Measurements from ENCODE around the gene TFEC.
"Not testable (repeated sequence)": the region's sequence is repeated elsewhere in the genome, so short reads cannot be mapped to it uniquely, and the experiment has no call there.

Gene TFEC, protein sequence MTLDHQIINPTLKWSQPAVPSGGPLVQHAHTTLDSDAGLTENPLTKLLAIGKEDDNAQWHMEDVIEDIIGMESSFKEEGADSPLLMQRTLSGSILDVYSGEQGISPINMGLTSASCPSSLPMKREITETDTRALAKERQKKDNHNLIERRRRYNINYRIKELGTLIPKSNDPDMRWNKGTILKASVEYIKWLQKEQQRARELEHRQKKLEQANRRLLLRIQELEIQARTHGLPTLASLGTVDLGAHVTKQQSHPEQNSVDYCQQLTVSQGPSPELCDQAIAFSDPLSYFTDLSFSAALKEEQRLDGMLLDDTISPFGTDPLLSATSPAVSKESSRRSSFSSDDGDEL

DNA sequence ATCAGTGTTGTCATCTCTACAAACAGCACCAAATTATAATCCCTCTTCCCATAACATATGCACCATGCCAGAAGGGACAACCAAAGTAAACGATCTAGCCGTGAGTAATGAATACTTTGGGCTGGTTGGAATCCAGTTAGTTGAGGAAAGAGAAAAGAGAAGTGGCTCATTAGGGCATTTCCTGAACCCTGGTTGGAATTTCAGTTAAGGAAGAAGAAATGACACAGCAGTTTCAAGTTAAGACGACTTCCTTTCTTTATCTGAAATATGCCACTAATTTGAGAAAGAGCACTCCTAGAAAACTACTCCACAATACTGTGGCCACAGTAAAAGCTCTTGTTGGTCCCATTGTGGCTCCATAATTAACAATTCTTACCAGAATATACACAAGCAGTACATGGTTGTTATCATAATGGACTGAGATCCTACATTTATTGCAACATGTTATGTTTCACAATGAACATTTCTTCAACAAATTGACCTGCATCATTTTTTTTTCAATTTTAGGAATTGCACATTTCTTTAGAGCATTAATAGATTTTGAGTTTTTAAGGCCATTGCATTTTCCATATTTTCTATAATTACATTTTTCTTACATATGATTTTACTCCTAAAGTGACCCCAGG lies at the start of gene TFEC:
TSS of gene TFEC (minus strand) at position 113 of the 626 bp plus-strand sequence. CDS start 46,322 bp downstream, outside the sequence.
- no peak for DNase-seq

DNA sequence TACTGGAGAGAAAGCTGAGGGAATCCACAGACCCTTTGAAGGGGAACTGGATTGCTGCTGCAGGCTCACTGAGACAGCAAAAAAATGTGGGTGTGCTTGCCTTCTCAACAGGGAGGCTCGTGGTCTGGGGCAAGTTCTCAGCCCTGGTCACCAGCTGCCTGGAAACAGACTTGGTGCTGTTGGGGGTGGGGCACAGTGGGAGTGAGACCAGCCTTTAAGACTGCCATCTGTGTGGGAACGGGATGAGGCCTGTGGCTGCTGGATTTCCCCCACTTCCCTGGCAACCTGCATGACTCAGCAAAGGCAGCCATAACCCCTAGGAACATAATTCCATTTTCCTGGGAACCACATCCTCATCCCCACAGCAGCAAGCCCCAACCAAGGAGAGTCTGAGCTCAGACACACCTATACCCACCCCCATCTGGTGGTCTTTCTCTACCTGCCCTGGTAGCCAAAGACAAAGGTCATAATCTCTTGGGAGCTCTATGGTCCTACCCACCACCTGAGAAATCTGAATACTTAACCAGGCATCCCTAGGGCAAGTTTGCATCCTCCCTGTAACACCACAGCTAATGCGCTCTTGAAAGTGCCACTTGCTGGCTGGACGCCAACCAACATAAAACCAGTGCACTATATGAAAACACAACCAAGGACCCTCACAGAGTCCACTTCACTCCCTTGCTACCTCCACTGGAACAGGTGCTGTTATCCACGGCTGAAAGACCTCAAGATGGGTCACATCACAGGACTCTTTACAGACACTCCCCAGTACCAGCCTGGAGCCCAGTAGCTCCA lies 45.0 kb upstream of the TFEC start:
- no peak for DNase-seq

DNA sequence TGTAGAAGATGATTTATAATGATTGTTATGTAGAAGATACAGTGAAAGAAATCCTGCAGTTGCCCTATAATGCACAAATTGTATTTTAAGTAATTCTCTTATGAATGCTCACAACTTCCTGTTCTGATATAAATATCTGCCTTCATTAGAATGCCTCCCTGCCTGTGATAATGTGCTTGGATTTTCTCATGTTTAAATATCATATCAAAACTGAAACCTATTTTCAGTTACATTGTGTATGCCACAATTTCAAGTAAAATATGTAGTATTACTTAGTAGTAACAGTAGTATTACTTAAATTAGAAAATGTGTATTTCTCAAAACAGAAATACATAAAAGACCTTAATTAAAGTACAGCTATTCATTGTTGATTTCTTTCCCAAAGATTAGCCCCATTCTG lies 41.1 kb upstream of the TFEC start:
- no peak for DNase-seq

DNA sequence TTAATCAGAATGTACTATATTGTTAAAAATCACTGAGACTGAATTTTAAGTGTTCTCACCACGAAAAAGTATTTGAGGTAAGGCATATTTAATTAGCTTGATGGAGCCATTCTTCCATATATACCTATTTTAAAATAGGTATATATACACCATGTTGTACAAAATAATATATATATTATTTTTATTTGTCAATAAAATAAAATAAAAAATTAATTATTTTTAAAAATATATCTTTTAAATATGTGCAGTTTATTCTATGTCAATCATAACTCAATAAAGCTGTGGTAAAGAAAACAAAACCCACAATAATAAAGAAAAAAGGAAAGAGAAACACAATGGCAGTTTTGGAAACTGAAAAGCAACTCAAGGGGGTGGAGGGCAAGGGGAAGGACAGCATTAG lies 33.6 kb upstream of the TFEC start:
- DNase-seq = no peak

DNA sequence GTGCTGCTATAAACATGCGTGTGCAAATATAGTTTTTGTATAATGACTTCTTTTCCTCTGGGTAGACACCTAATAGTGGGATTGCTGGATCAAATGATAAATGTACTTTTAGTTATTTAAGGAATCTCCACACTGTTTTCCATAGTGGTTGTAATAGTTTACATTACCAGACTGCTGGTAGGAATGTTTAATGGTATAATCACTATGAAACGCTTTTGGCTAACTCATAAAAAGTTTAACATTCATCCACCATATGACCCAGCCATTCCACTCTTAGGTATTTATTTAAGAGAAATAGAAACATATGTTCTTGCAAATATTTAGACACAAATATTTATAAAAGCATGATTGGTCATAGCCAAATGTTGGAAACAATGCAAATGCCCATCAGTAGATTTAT lies 32.1 kb upstream of the TFEC start:
- DNase-seq = no peak

DNA sequence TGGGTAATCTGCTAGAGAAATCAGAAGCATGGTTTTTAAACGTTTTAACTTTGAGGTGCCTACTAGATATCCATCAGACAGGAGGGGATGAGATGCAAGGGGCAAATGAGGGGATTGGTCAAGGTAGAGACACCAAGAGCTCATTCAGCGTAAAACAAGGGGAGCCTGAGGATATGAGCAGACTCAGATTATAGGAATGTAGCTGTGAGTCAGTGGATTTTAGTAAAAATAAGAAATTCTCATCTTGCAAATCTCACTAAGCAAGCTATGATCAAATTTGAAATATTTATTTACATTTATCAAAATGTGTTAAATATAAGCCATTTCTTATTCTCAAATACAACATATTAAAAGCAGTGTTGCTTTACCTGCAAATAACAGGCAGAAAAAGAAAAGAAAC lies 21.4 kb upstream of the TFEC start:
- DNase-seq = no peak

DNA sequence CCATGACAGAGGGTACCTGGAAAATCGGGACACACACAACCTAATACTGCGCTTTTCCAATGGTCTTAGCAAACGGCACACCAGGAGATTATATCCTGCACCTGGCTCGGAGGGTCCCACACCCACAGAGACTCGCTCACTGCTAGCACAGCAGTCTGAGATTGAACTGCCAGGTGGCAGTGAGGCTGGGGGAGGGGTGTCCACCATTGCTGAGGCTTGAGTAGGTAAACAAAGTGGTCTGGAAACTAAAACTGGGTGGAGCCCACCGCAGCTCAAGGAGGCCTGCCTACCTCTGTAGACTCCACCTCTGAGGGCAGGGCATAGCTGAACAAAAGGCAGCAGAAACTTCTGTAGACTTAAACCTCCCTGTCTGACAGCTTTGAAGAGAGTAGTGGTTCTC lies 16.7 kb upstream of the TFEC start:
- not testable (repeated sequence) for DNase-seq

DNA sequence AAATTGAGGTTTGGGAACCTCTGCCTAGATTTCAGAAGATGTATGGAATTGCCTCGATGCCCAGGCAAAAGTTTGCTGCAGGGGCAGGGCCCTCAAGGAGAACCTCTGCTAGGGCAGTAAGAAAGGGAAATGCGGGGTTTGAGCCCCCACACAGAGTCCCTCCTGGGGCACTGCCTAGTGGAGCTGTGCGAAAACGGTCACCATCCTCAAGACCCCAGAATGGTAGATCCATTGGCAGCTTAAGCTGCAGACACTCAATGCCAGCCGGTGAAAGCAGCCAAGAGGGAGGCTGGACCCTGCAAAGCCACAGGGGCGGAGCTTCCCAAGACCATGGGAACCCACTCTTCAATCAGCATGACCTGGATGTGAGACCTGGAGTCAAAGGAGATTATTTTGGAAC lies 15.0 kb upstream of the TFEC start:
- no peak for DNase-seq

DNA sequence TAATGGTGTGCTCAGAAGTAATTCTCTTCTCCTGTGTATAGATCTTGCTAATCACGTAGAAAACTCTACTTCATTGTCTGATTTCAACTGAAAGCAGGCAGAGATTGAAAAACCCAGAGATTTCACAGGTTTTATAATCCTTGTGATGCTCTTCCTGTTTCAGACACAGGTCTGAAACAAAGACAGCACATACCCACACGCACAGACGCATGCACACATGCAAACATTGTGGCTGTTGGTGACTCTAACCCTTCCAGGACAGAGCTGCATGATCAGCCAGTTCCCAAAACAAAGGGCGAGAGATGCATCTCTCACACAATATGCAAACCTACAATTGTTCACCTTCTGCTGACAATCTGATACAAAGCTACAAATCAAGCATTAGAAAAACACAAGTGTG lies 11.1 kb upstream of the TFEC start:
- DNase-seq = no peak

DNA sequence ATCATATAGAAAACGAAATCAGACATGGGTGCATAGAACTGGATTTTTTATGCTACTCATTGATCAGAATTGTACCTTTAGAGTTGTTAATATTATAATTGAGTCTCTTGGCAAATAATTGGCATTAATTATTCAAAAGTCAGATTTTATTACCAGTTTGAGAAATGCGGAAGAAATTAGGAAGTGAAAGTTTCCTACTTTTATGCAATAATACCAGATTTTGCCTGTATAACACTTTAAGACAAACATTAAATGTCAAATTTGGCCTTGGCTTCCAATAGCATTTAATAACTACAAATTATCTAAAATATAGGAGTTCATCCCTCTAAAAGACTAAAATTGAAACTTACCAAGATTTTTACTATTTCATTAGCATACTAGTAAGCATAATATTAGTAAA lies 6.8 kb upstream of the TFEC start:
- DNase-seq = no peak

DNA sequence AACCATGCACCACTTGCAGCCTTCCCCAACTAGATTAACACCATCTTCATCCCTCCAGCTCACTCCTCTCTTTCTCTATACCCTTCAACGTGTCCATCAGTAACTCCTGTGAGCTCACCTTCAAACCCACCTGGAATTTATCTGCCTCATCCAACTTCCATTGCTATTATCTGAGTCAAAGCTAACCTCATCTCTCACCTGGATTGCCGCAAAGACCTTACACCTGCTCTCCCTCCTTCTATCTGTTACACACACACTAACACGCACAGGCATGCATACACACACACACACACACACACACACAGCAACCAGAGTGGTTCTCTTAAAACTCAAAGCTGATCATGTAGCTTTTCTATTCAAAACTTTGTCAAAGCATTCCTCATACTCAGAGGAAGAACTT lies 3.8 kb upstream of the TFEC start:
- DNase-seq = no peak

DNA sequence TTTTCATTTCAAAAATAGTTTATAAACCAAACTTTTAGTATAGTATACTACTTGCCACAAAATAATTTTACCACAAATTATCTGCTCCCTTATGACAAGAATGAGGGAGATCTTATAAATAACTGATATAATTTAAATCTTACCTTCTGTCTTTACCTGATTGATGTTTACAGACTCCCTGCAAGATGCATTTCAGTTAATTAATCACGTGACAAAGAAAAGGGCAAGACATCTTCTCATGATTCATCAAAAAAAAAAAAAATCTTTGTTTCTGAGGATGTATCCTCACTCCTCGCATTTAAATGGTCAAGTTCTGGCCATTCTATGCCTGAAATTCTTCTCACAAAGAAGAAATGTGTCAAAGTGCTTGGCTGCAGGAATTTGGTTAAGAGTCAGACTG lies 2.3 kb upstream of the TFEC start:
- DNase-seq = no peak

DNA sequence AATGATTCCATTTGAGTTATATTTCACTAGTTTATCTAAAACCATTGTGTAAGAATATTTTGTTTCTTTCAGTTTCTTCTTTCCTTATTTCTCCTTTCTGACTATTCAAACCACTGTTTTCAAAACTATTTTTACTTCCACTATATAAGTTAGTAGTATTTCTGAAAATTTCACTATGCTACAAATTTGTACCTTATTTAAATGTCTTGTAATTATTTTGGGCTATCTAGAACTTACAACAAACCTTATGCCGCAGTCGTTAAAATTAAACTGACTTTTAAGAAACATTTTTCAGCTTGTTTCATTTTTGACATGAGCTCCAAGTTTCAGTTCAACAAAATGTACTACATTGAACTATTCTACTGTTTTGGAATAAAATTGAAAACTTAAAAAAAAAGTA lies 1.8 kb downstream of the TFEC start:
- no peak for DNase-seq

DNA sequence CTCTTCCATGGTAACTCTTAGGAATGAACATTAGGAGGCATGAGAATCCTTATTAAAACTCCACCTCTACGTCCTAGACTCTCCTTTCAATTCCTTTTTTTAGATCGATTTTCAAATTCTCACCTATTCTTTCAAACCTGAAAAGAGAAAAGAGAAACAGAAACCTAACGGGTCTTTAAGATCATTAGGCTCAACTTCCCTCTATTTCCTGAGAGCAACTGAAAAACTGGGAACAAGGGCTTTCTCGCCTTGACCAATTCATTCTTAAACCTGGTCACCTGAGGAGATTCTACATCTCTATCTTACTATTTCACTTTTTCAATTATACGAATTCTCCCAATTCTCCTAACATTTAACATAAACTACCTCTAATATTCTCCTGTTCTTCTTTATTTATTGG lies 2.8 kb downstream of the TFEC start:
- no peak for DNase-seq

DNA sequence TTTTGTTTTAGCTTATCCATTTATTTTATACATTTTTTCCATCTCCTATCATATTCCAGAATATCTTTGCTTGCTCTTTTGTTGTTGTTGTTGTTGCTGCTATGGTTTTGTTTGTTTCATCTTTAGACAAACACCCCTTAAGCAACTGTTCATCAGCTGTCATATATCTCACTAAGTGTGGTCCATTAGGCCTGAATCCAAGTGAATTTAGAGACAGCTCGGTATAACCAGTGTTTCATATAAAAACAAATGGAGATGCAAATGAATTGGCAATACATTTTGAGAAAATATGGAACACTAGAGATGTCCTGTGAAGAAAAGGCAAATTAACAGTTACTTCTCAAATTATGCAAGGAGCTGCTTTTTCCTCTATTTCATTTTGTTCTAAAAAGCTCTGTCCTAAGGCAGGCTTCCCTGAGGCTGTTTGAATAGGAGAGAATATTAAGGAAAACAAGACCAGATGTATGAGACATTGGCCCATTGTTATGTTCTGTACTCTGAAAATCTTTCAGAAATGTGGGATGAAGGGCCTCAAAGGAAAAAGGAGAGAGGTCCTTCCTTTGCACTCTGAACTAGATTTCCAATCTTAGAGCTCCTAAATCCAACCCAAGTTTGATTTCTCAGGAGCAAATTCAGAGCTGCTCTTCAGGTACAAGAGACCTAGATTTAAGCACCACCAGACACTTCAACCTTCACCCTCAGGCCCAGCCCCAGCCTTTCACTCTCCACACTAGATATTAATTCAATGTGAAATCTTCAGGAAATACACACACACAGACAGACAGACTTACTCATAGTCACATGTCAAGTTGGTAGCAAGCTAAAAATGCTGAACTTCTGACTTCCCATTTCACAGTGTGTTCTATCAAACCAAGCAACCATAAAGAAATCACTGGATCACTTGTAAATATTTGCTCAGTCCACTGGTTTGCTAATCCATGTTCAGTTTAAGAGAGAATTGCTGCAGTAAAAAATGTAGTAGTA lies 5.4 kb downstream of the TFEC start:
- DNase-seq = no peak

DNA sequence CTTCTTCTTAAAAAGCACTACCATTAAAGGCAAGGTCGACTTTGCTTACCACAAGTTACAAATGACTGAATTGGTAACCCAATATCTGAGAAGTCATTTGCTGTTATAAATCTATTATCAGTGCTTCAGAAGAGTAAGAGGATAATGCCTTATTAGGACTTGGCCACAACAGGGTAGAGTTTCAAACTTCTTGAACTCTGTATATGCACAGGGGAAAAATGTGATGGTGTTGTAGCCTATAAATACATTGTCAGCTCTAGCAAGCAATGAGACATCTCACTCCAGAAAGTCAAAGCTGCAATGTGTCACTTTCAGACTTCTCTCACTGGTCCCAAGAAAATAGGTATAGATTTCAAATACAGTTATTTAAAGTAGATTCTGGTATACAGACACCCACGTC lies 9.3 kb downstream of the TFEC start:
- no peak for DNase-seq

DNA sequence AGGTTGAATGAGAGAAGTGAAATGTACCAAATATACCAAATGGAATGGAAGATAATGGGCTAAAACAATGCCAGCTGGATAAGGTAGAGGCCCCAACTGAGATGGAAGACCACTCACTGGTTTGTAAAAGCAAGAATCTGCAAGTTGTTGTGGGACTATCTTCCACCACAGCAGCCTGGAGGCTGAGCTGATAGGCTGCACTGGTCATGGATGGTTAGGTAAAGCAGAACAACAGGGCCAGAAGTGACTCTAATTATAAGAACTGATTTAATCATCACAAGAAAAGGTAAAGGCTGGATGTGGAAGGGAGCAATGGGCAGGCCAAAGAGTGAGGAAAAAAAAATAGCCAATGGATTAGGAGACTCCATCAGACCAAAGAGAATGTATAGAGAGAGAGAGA lies 11.8 kb downstream of the TFEC start:
- no peak for DNase-seq

DNA sequence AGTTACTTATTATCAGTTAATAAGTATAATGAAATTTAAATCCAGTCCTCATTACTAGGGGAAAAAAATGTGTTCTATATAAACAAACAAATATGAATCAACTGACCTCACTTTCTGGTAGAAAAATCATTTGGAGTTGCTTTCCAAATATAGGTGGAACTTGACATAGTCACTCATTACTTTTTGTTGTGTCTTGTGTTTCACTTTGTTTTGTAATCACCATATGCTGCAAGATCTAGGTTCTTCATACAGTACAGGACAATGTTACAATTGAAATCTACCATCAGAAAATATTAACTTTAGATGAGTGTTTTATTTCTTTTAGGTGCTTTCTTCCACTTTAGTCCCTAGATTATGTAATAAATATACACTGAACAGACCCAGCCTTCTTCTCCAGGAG lies 16.9 kb downstream of the TFEC start:
- DNase-seq = no peak

DNA sequence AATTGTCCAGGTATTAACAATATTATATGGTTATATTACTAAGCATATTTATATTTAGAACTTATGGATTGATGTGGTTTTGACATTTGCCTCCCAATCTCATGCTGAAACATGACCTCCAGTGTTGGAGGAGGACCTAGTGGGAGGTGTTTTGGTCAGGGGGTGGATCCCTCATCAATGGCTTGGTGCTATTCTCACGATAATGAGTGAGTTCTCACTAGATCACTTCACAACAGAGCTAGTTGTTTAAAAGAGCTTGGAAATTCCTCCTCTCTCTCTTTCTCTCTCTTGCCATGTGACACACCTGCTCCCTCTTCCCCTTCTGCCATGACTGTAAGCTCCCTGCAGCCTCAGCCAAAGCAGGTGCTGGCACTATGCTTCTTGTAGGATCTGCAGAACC lies 19.0 kb downstream of the TFEC start:
- no peak for DNase-seq

DNA sequence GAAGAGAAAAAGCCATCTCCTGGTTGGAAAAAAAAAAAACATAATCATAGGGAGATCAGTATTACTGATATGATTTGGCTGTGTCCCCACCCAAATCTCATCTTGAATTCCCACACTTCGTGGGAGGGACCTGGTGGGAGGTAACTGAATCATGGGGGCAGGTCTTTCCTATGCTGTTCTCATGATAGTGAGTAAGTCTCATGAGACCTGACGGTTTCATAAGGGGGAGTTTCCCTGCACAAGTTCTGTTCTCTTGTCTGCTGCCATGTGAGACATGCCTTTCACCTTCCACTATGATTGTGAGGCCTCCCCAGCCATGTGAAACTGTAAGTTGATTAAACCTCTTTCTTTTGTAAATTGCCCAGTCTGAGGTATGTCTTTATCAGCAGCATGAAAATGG lies 25.8 kb downstream of the TFEC start:
- not testable (repeated sequence) for DNase-seq

DNA sequence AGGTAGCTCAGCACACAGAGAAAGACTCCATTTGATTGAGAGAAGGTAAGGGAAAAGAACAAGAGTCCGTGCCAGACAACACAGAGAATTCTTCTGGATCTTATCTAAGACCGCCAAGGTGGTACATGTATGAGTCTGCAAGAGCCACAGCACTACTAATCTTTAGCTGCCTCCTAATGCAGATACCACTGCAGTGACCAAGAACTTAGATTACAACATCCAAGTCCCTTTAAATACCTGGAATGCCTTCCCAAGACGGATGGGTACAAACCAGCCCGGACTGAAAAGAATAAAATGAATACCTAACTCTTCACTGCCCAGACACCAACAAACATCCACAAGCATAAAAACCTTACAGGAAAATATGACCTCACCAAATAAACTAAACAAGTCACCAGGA lies 33.3 kb downstream of the TFEC start:
- no peak for DNase-seq

DNA sequence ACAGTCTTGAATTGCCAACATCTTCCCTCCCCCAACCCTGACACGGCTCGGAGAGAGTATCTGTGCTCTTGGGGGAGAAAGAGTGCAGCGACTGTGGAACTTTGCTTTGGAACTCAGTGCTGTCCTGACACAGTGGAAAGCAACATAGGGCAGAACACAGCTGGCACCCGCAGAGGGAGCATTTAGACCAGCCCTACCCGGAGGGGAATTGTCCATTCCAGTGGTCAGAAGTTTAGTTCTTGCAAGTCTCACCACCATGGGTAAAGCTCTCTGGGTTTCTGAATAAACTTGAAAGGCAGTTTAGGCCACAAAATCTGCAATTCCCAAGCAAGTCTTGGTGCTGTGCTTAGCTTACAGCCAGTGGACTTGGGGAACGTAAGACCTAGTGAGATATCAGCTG lies 34.9 kb downstream of the TFEC start:
- DNase-seq = no peak

DNA sequence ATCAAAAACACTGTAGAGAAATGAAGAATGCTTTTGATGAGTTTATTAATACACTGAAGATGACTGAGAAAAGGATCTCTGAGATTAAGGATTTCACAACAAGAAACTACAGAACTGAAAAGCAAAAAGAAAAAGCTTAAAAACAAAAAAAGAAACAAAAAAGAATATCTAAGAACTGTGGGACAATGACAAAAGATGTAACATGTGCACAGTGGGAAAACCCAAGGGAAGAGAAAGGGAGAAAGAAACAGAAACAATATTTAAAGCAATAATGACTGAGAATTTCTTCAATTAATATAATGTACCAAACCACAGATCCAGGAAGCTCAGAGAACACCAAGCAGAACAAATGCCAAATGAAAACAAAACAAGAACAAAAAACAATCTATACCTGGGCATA lies 42.2 kb downstream of the TFEC start:
- no peak for DNase-seq
